BJ (cell line): ENCODE measurements around the gene KCTD20. TPM values are rescaled to one million over a fixed set of nuclear protein-coding genes. Genes with fewer than 3 reads are reported as not detected.

Experiments
- CTCF ChIA-PET: fragments of 350-600 bp; formaldehyde crosslinking; extraction: SDS; loops from one replicate; lab custom pipeline; 2021; ENCODE audit warnings: antibody characterized with exemption, inconsistent platforms; lab: Yijun Ruan, JAX
- POLR2A ChIA-PET: fragments of 300-600 bp; sonication (Branson Sonifier 250); formaldehyde crosslinking; extraction: SDS; loops from one replicate; lab custom pipeline; 2021; ENCODE audit warnings: antibody characterized with exemption; lab: Charles Lee
- DNase-seq: peaks from one replicate; pipeline ENCODE4 v3.0.0-alpha.2; 2011; ENCODE audit warnings: low read depth
- H3K27me3 ChIP-seq: 2 replicates; pipeline ENCODE4 v1.6.0; 2011; ENCODE audit warnings: low read length; ENCODE audit not compliant: control insufficient read depth, insufficient read depth
- H3K36me3 ChIP-seq: 2 replicates; pipeline ENCODE4 v1.5.1; 2011; ENCODE audit warnings: low read length; ENCODE audit not compliant: control insufficient read depth, insufficient read depth
- H3K4me3 ChIP-seq: 2 replicates; pipeline ENCODE4 v1.5.1; 2011; ENCODE audit warnings: low read depth, mild to moderate bottlenecking, control low read depth, low read length
- polyA plus RNA-seq: library from polyadenylated mRNA; depleted of rRNA; stranded (reverse); fragments of >200 nt; gene quantifications from 2 replicates; pipeline ENCODE4 v1.2.3, GENCODE V29; 2011
- TF ChIP-seq, protein P1 (sequence below): IDR thresholded peaks from 2 replicates; pipeline ENCODE4 v1.5.1; 2011; ENCODE audit warnings: low read depth, mild to moderate bottlenecking, control low read depth, inconsistent platforms, low read length, moderate library complexity; ENCODE audit not compliant: insufficient read depth

Gene KCTD20
- polyA plus RNA-seq, 1 experiment: 123 TPM

DNA sequence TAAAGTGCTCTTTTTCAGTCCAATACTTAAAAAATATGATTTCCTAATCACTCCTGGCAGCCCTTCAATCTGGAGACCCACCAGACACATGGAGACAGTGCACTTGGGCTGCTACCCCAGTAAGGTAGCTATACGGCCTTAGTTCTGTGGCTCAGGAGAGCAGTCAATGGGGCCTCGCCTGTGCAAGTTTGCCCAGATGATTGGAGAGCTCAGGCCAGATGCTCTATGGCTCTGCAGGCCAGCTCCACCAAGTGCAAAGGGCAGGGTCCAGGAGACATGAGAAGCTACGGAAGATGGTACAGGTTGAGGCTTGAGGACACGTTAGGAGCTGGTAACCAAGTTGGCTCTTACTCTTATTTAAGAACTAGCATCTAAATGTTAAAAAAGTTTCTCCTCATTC lies 73.8 kb downstream of the KCTD20 start:
- no peak for DNase-seq
- Histone ChIP-seq H3K27me3 (no peaks in the 10 kb centered on the region), H3K36me3 (peaks cover 8% of the 10 kb centered on the region), H3K4me3 (no peak overlapping the region)
- ChIA-PET CTCF (interaction anchor here (0.6 to 1.6 kb wide), 2 partner anchors 11 to 17 kb away, joined by 3 to 9 read pairs; no protein-coding TSS in a partner anchor), POLR2A (no interaction called here)
- TF ChIP-seq, protein P1, sequence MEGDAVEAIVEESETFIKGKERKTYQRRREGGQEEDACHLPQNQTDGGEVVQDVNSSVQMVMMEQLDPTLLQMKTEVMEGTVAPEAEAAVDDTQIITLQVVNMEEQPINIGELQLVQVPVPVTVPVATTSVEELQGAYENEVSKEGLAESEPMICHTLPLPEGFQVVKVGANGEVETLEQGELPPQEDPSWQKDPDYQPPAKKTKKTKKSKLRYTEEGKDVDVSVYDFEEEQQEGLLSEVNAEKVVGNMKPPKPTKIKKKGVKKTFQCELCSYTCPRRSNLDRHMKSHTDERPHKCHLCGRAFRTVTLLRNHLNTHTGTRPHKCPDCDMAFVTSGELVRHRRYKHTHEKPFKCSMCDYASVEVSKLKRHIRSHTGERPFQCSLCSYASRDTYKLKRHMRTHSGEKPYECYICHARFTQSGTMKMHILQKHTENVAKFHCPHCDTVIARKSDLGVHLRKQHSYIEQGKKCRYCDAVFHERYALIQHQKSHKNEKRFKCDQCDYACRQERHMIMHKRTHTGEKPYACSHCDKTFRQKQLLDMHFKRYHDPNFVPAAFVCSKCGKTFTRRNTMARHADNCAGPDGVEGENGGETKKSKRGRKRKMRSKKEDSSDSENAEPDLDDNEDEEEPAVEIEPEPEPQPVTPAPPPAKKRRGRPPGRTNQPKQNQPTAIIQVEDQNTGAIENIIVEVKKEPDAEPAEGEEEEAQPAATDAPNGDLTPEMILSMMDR: no peak

DNA sequence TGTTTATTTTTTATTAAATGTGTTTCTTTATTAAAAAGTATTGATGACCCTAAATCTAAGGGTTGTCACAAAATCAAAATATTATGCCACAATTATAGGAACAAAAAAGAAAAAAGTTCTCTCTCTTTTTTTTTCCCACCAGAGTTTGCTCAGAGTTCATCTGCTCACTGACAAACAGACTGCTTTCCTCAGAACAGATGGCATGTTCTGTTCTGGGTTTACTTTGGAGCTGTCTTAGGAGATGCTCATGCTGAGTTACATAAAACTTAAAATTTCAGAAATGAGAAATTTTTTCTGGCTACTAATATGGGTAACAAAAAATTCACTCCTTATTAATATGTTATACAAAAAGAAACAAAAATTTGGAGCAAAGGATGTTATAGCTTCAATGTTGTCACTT lies 74.2 kb downstream of the KCTD20 start:
- ChIA-PET CTCF (interaction anchor here (0.6 to 1.6 kb wide), 2 partner anchors 11 to 16 kb away, joined by 3 to 9 read pairs; no protein-coding TSS in a partner anchor), POLR2A (no interaction called here)
- TF ChIP-seq, protein P1: no peak
- no peak overlapping the region for H3K4me3 ChIP-seq
- DNase-seq: no peak
- no peaks in the 10 kb centered on the region for H3K27me3 ChIP-seq
- H3K36me3 ChIP-seq: peaks cover 8% of the 10 kb centered on the region

DNA sequence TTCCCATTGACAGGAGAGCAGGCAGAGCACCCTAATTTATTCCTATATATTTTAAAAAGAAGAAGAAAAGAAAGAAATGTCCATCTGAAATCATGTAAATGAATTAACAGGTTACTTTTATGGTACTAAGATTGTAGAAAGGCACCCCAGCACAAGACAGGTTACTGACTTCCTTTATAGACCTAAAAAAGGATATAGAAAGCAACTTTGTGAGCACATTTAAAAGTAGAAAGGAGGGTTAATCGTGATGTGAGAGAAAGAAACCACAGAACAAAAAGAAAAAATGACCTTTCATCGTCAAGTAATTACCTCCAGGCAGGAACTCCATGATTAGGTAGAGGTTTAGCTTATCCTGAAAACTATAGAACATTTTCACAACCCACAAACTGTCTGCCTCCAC lies 74.6 kb downstream of the KCTD20 start:
- CTCF ChIA-PET: no interaction called here
- Histone ChIP-seq H3K36me3 (peaks cover 10% of the 10 kb centered on the region), H3K27me3 (no peaks in the 10 kb centered on the region), H3K4me3 (no peak overlapping the region)
- no peak for DNase-seq
- TF ChIP-seq, protein P1: no peak
- POLR2A ChIA-PET: no interaction called here

DNA sequence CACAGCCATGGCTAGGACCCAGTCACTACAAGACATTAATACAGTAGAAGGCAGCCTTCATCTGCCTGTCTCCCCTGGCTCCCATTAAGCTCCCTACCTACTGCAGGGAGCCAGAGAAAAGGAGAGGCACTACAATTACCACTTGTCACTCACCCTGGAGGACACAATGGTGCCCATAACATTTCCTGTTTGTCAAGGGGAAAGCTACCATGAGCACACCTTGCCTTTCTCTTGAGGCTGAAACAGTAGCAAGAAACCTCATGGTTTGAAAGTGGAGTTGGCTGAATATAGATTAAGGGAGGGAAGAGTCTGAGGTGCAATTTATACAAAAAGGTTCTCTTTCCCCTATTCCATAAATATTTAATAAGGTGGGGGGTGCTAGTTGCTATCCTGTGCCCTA lies 76.6 kb downstream of the KCTD20 start:
- POLR2A ChIA-PET: no interaction called here
- Histone ChIP-seq H3K27me3 (no peaks in the 10 kb centered on the region), H3K36me3 (peaks cover 11% of the 10 kb centered on the region), H3K4me3 (no peak overlapping the region)
- DNase-seq: no peak
- TF ChIP-seq, protein P1: no peak
- CTCF ChIA-PET: no interaction called here

DNA sequence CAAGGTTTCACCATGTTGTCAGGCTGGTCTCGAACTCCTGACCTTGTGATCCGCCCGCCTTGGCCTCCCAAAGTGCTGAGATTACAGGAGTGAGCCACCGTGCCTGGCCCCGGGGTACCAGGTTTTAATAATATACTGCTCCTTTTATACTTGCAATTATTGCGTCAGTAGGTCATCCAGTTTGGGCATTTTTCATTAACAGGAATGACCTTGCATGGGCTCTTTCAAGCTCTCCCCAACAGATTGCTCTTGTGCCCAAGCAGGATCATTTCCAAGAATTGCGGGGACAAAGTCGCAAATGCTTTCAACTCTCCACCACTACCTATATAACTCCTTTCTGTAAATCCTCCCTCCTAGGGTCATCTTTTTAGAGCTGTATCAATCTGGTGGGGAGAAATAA lies 80.7 kb downstream of the KCTD20 start:
- no peak for DNase-seq
- ChIA-PET CTCF (interaction anchor here (0.7 to 1.4 kb wide), 3 partner anchors 11 to 203 kb away, joined by 3 to 4 read pairs (median 3); no protein-coding TSS in a partner anchor), POLR2A (no interaction called here)
- TF ChIP-seq, protein P1: no peak
- H3K27me3 ChIP-seq: no peaks in the 10 kb centered on the region
- peaks cover 7% of the 10 kb centered on the region for H3K36me3 ChIP-seq
- H3K4me3 ChIP-seq: no peak overlapping the region
